ENCODE measurements around the gene LINGO1.

Gene LINGO1

DNA sequence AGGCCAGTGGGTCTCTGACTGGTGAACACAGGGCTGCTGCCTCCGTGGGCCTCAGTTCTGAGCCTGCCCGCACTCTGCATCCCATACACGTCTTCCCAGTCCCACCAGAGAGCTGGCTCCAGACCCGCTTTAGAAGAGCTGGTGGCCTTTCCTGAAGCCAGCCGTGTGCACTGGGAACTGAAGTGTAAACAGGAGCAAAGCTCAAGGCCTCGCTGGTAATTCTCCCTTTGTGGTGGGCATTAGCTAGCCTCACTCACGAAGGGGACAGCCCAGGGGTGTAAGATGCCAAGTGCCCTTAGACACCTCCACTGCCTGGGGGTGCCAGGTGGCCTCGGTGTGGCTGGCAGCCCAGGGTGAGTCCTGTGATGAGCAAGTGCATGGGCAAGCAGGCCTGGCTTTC, 12.9 kb upstream of the LINGO1 start:
- Mint-ChIP-seq H3K4me1 (peaks cover 9% of the 10 kb centered on the region), H3K27ac (no peak overlapping the region), H3K4me3 (no peak overlapping the region), H3K9me3 (no peaks in the 10 kb centered on the region), H3K36me3 (ENCODE audit: low read depth) (no peaks in the 10 kb centered on the region), H3K27me3 (ENCODE audit: low read depth) (peaks cover 36% of the 10 kb centered on the region)
- no peak for TF ChIP-seq CTCF (IDR thresholded peaks at IDR 0.05; ENCODE audit: unreplicated experiment in 3 of 3)

GRCh38 chr15:77644543-77645247, 12.0 kb upstream of the LINGO1 start:
- Mint-ChIP-seq H3K27me3 (ENCODE audit: low read depth) (peaks cover 33% of the 10 kb centered on the region), H3K4me3 (no peak overlapping the region), H3K27ac (no peak overlapping the region), H3K9me3 (no peaks in the 10 kb centered on the region), H3K36me3 (ENCODE audit: low read depth) (no peaks in the 10 kb centered on the region), H3K4me1 (peaks cover 9% of the 10 kb centered on the region)
- TF ChIP-seq CTCF (IDR thresholded peaks at IDR 0.05; ENCODE audit: unreplicated experiment in 3 of 3): no peak

DNA sequence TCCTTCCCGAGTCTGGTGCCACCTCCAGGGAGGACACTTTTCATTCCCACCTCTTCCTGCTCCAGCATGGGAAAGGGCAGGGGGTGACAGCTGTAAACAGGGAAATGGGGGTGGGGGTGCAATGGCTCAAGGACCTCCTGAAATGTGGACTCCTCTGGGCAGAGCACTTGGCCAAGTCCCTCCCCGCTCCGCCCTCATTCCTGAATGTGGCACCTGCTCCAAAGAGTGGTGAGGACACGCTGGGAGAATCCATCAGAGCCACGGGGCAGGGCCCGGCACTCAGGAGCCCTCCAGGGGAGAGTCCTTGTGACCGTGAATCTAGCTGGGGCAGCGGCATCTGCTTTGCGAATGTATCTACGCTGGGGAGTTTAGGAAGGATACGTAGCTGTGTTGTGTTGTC, 11.1 kb upstream of the LINGO1 start:
- Mint-ChIP-seq H3K27me3 (ENCODE audit: low read depth) (peaks cover 30% of the 10 kb centered on the region), H3K27ac (no peak overlapping the region), H3K4me3 (no peak overlapping the region)

GRCh38 chr15:77642793-77643430, 10.2 kb upstream of the LINGO1 start:
- H3K36me3 Mint-ChIP-seq (ENCODE audit: low read depth): no peaks in the 10 kb centered on the region
- H3K4me3 Mint-ChIP-seq: no peak overlapping the region
- H3K4me1 Mint-ChIP-seq: peaks cover 12% of the 10 kb centered on the region
- no peaks in the 10 kb centered on the region for H3K9me3 Mint-ChIP-seq
- no peak for TF ChIP-seq CTCF (IDR thresholded peaks at IDR 0.05; ENCODE audit: unreplicated experiment in 3 of 3)
- H3K27me3 Mint-ChIP-seq (ENCODE audit: low read depth): peaks cover 37% of the 10 kb centered on the region
- no peak overlapping the region for H3K27ac Mint-ChIP-seq

More for the DNA sequence above, 11.1 kb upstream of the LINGO1 start:
- peaks cover 9% of the 10 kb centered on the region for H3K4me1 Mint-ChIP-seq
- no peak for TF ChIP-seq CTCF (IDR thresholded peaks at IDR 0.05; ENCODE audit: unreplicated experiment in 3 of 3)
- H3K9me3 Mint-ChIP-seq: no peaks in the 10 kb centered on the region
- H3K36me3 Mint-ChIP-seq (ENCODE audit: low read depth): no peaks in the 10 kb centered on the region

DNA sequence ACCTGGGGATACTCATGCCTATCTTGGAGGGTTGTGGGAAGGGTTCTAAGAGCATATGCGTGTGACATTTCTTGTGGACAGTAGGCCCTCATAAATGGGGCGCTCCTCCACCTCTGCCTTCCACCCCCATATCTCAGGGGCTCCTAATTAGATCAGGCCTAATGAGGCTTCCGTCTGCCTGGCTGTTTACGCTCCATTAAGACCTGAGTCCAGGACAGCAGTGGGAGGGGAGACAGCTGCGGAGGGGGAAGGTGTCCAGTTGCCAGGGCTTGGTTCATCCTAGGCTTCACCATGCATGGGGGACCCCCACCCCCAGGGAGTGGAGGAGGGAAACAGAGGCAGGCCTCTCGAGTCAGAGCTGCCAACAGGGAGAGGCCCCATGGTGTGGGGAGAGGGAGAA, 9.3 kb upstream of the LINGO1 start:
- Mint-ChIP-seq H3K9me3 (no peaks in the 10 kb centered on the region), H3K27ac (no peak overlapping the region), H3K36me3 (ENCODE audit: low read depth) (no peaks in the 10 kb centered on the region), H3K4me1 (peaks cover 13% of the 10 kb centered on the region), H3K27me3 (ENCODE audit: low read depth) (peaks cover 39% of the 10 kb centered on the region), H3K4me3 (no peak overlapping the region)
- TF ChIP-seq CTCF (IDR thresholded peaks at IDR 0.05; ENCODE audit: unreplicated experiment in 3 of 3): no peak

- Mint-ChIP-seq H3K27ac (no peak overlapping the region), H3K9me3 (no peaks in the 10 kb centered on the region), H3K4me3 (no peak overlapping the region), H3K27me3 (ENCODE audit: low read depth) (peaks cover 43% of the 10 kb centered on the region), H3K36me3 (ENCODE audit: low read depth) (no peaks in the 10 kb centered on the region), H3K4me1 (peaks cover 15% of the 10 kb centered on the region)
- TF ChIP-seq CTCF (IDR thresholded peaks at IDR 0.05; ENCODE audit: unreplicated experiment in 3 of 3): no peak
These were observed 7.9 kb upstream of the LINGO1 start for GRCh38 chr15:77640615-77641014.
